ENCODE data around the gene COMMD2. TPM values are rescaled to one million over a fixed set of nuclear protein-coding genes. Genes with fewer than 3 reads are reported as not detected.

COMMD2 gene
- total RNA-seq: 19.1 and 24.8 TPM in 2 replicates

DNA sequence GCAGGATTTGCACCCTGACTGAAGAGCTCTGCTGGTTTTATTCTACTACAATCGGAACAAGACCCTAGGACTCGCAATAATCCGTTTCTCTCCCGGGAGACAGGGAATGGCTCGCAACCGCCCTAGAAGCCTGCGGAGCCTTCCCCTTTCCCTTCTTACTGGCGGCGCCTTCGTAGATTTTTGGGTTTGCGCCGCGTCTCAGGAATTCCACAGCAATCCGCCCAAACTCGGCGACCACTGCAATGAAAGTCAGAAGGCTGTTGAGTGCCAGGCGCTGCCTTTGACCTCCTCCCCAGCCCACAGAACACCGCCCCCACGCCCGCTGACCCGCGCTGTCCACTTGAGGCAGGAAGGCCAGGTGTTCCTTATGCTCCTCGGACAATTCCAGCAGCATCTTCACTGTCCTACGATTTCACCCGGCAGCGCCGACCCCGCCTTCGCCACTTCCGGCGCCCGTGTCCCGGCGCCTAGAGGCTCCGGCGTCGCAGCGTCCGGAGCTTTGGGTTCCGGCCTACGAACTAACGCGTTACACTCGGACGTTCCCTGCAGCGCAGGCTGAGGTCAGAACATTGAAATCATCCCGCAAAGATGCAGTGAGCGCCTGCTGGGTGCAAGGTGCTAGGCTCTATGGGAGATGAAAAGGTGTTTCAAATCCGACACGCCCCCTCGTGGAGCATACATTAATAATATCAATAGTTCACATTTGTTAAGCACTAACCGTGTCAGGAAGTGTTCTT, at the start of gene COMMD2:
COMMD2 (minus strand) TSS at position 439 of the 737 bp plus-strand sequence; CDS start at position 394, 45 bp downstream.

GRCh38 chr3:149792452-149793270, 40.4 kb upstream of the COMMD2 start, which contains the start of gene ANKUB1:
Gene ANKUB1, minus strand, starts transcription at chr3:149792554. Its CDS starts 188 bp downstream, at chr3:149792366.

Small RNA genes lying within 50 kb of the gene (small RNA-seq; reads per million reads assigned to genes)
- not detected for gene RNU6-507P

Other genes with a start within 250 kb of the COMMD2 start
- gene WWTR1, start 94.5 kb downstream of the COMMD2 start, total RNA-seq: 74.6 and 117 TPM in 2 replicates
- gene ANKUB1, start 40.1 kb upstream of the COMMD2 start, total RNA-seq: not detected in 2 replicates
- gene RNF13, start 60.7 kb upstream of the COMMD2 start, total RNA-seq: 64.3 and 78.3 TPM in 2 replicates
- gene PFN2, start 218.4 kb upstream of the COMMD2 start, total RNA-seq: 141 and 161 TPM in 2 replicates